ENCODE data around the gene NR2F1-AS1. TPM values are rescaled to one million over a fixed set of nuclear protein-coding genes. Genes with fewer than 3 reads are reported as not detected.
"Not testable (repeated sequence)": the region's sequence is repeated elsewhere in the genome, so short reads cannot be mapped to it uniquely, and the experiment has no call there.

Gene NR2F1-AS1
- total RNA-seq, 1 donor from 2014 or later = 29.5 TPM

DNA sequence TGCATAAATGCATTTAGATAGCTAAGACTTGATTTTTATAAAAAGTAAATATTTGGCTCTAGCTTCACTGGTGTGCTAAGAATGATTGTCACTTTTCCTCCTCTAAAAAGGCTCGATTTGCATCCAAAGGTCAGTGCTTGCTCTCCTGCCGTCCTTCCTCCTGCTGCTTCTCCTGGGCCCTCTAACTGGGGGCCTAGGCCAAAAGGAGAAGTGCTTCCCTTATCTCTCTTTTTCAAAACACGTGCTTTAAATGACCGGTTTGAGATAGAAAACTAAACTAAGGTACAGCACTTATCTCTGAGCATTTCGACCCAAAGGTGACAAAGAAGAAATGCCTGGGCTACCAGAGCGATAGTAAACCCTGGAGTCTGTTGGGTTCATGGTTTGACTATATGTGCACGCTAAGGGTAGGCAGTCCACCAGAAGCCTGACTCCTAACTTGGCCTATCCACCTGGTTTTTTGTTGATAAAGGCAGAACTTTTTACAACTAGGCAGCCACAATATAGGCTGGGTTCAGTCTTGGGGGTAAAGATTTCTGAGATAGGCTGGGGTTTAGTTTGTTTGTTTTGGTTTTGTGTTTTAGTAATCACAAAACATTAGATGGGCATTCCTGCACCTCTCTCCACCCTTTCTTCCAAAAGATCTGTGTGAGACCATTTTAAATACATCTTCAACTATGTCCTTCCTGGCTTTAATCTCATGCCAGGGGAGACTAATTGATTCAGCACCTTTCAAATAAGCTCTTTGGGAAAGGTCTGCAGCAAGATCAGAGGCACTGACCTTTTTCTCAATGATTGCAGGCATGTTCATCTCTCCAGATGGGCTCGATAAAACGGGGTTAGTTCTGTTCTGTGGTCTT, 3.8 kb downstream of the NR2F1-AS1 start:
- DNase-seq (ENCODE audit: low spot score) = no peak

DNA sequence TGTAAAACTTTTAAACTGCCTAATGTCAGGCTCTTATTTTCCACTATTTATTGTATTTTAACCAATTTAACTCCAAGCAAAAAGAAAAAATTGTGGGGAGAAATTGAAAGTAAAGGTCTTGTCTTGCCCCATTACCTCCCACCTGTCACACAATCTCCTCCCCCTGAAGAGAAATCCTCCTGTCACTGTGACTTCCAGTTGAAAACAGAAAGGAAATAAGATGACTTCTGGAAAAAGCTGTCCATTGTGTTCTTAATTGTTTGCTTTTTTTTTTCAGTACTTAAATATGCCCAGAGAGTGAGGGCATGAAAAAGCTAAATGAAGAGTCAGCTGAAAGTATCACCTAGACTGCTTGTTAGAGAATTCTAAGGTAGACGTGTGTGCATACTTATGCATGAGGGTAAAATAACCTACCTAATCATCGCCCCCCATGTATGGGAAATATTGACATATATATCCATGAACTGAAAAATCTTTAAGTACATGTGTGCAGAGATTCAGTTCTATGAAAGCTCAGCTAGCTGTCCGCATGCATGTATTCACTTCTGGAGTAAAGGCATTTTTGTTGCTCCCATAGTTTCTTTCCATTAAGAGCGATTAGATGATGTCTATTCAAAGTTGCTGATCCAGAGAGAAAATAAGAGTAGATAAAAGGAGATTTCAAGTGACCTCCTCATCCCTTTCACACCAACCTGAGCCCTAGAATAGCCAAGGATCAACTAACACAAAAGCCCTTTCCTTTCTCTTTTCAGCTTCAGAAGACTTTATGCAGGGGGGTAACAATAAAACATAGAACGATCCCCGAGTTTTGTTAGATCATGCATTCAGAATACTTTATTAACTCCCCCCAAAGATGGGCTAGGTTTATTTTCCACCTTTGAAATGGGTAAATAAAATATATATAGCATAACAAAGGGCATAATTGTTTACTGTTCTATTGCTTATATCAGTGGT, 5.3 kb downstream of the NR2F1-AS1 start:
- DNase-seq (ENCODE audit: low spot score) = no peak

- no peak for DNase-seq (ENCODE audit: low spot score)
These were observed 6.3 kb downstream of the NR2F1-AS1 start for GRCh38 chr5:93574491-93575305.

GRCh38 chr5:93573354-93574351, 7.4 kb downstream of the NR2F1-AS1 start:
- no peak for DNase-seq (ENCODE audit: low spot score)

DNA sequence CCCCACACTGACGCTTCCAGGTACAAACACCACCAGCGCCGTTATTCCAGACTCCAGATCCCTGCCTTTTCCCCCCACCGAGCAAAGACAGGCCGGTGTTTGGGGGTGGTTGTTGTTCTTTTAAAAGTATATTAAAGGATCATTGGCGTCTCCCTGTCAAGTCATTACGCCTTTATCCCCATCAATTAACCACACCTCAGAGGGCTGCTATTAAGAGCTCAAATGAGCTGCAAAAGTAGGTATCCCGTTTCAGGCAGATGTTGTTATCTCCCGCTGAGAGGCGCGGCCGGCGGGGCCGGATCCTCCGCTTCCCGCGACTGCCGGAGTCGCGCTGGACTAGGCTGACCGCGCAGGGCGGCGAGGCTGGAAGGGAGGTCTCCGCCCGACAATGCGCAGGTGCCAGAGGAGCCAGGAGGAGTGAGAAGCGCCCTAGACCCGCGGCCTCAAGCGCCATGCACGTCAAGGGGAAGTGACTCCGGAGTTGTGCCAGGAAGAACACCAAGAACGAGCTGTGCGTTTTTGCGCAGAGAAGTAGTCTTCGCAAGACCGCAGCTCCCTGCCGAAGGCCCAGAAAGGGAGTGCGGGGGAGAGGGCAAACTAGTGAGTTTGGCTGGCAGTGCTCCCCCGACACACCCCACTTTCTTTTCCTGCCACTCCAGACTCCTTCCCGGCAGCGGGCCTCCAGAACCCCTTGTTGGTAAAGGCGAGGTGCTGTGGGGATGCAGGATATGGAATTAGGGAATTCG, 8.2 kb downstream of the NR2F1-AS1 start:
- DNase-seq (ENCODE audit: low spot score) = no peak

DNA sequence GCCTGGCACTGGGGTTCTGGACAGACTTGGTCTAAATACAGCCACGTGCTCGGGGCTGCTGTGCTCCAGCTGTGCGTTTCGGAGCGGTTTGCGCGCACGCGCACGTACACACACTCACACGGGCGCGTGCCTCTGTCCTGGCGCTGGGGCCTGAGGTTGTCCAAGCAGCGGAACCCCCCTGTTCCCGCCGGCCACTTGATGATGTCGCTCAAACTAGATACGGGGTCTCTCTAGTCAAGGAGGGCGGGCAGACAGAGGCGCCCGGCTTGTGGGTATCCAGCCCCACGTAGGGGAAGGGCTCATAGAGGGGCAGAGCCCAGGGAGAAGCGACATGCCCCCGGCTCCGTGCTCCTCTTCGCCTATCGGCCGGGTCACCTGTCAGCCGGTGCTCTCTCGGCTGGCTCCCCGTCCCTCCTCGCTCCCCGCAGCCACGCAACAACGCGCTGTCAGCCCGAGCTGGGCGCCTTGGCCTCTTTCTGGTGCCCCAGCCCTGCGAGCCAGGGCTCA, 8.9 kb downstream of the NR2F1-AS1 start:
- DNase-seq (ENCODE audit: low spot score) = no peak

GRCh38 chr5:93571114-93571949, 9.7 kb downstream of the NR2F1-AS1 start:
- no peak for DNase-seq (ENCODE audit: low spot score)

DNA sequence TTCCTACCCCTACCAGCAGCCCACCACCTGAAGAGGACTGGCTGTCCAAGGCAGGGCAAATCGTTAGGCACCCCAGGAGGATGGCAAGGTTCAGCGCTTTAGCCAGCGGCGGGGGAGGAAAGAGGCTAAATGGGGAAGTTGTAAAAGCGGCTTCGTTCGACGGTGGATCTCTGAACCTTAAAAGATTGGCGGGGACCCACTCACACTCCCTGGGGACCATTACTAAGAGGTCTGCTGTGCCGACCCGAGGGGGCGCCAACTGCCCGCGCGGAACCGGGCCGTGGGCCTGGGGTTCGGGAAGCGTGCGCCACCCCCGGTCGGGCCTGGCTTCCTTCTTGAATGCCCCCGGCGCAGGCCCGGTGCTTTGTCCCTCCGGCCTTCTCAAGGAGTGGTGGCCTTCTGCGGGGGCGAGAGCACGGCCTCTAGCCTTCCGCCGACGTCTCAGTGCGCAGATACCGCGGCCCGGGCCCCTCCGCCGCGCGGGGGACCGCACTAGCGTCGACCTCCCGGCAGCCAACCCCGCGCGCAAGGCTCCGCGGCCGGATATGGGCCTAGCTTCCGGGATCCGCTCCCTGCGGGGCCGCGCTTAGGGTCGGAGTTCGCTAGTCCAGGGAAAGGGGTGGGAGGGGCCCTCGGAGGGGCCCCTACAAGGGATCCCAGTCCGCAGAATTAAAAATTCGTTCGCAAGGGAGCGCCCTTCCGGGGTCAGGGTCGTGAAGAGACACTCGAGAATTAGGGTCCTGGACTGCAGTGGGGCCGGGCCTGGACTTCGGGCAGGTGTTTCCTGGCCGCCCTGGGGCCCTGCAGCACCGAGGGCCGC, 10.5 kb downstream of the NR2F1-AS1 start:
- DNase-seq (ENCODE audit: low spot score) = no peak

DNA sequence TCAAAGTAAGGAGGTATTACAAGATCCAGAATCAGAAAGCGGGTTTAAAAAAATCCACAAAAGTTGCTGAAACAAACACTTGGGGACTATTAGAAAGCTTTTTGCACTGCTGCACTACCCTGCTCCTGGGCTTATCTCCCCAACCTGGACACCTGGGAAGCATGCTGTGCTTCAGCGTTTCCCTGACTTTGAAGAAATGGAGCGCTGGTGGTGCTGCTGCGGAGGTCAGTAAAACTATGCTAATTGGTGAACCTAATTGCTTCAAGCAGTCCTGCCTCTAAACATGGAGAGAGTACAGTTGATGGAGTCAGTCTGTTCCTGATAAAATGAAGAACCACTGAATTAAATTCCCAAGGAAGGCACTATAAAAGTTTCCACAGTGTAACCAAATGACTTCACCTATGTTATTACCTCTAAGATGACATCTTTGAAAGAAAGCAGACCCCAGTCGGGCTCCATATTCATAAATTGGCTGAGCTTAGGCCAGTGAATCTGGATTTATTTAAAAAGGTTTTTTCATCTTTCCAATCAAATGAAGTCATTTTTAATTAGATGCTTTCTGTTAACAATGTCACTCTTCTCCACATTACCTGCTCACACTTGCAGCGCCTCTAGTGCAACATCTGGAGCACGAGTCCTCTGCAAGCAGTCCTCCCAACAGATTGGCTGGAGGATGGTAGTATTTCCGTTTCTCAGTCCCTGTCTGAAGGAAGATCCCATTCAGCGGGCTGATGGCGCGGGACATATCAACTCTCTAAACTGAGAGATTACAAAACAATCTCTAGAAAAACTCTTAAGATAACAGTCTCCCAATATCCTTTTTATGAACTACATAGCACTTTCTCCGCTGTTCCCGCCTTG, 11.5 kb downstream of the NR2F1-AS1 start:
- no peak for DNase-seq (ENCODE audit: low spot score)

- DNase-seq (ENCODE audit: low spot score) = no peak
These were observed 13.6 kb downstream of the NR2F1-AS1 start for GRCh38 chr5:93567424-93567823.

- DNase-seq (ENCODE audit: low spot score) = no peak
These were observed 14.9 kb downstream of the NR2F1-AS1 start for GRCh38 chr5:93566091-93566490.

DNA sequence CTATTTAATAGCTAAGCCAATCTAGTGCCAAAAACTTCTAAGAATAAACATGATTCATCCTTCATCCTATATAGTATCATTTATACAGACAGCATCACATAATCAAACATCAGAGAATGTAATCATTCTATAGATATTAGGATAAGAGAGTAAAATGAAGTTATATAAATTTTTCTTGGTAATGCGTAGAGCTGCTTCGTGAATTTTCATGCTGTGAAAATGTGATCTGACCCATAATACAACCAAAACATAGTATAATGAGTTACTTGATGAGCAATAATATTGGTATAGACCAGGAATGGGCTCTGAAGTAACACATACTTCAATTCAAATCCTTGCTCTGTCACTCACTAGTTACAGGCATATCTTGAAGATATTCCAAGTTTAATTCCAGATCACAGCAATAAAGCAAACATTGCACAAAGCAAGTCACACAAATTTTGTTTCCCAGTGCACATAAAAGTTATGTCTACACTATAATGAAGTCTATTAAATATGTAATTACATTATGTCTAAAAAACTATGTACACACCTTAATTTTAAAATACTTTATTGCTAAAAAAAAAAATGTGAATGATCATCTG, 23.9 kb downstream of the NR2F1-AS1 start:
- no peak for DNase-seq (ENCODE audit: low spot score)

DNA sequence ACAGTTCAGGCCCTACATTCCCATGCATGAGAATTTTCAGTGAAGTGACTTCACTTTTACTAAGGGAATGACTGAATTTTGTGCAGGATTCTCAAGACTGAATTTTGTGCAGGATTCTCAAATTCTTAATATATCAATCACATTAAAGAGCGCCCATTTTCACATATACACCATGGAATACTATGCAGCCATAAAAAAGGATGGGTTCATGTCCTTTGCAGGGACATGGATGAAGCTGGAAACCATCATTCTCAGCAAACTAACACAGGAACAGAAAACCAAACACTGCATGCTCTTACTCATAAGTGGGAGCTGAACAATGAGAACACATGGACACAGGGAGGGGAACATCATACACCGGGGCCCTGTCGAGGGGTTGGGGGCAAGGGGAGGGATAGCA, 31.4 kb downstream of the NR2F1-AS1 start:
- DNase-seq (ENCODE audit: low spot score) = not testable (repeated sequence)

GRCh38 chr5:93545872-93546271, 35.1 kb downstream of the NR2F1-AS1 start:
- no peak for DNase-seq (ENCODE audit: low spot score)

DNA sequence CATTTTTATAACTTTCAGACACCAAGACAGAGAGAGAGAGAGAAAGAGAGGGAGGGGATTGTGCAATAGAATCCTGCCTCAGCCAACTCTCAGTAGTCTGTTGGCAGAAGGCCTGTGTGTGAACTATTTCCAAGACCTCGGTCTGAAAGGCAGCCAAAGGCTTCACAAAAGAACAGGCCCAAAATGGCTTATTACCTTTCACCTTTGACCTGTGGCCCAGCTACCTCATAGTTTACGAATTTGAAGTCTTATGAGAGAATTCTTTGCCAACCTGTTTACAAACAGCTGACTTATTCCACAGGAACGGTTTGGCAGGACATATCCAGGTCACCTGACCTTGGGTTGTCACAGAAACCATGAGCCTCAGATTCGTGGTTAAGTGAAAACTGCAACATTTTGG, 48.6 kb downstream of the NR2F1-AS1 start:
- DNase-seq (ENCODE audit: low spot score) = peak; percentile 81

- DNase-seq (ENCODE audit: low spot score) = not testable (repeated sequence)
These were observed 59.2 kb downstream of the NR2F1-AS1 start for GRCh38 chr5:93521815-93522214.
